IPS-NIHi7 (cell line): ENCODE data around the gene MIER3.
A peak's percentile ranks its signal among the peaks of the same experiment; 100 is the strongest.
"Not testable (repeated sequence)": the region's sequence is repeated elsewhere in the genome, so short reads cannot be mapped to it uniquely, and the experiment has no call there.

ENCODE experiments used
- DNase-seq: peaks from one replicate; pipeline ENCODE4 v3.0.0; 2012; ENCODE audit warnings: mixed read lengths; ENCODE audit errors: extremely low spot score

MIER3 gene, protein sequence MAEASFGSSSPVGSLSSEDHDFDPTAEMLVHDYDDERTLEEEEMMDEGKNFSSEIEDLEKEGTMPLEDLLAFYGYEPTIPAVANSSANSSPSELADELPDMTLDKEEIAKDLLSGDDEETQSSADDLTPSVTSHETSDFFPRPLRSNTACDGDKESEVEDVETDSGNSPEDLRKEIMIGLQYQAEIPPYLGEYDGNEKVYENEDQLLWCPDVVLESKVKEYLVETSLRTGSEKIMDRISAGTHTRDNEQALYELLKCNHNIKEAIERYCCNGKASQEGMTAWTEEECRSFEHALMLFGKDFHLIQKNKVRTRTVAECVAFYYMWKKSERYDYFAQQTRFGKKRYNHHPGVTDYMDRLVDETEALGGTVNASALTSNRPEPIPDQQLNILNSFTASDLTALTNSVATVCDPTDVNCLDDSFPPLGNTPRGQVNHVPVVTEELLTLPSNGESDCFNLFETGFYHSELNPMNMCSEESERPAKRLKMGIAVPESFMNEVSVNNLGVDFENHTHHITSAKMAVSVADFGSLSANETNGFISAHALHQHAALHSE

DNA sequence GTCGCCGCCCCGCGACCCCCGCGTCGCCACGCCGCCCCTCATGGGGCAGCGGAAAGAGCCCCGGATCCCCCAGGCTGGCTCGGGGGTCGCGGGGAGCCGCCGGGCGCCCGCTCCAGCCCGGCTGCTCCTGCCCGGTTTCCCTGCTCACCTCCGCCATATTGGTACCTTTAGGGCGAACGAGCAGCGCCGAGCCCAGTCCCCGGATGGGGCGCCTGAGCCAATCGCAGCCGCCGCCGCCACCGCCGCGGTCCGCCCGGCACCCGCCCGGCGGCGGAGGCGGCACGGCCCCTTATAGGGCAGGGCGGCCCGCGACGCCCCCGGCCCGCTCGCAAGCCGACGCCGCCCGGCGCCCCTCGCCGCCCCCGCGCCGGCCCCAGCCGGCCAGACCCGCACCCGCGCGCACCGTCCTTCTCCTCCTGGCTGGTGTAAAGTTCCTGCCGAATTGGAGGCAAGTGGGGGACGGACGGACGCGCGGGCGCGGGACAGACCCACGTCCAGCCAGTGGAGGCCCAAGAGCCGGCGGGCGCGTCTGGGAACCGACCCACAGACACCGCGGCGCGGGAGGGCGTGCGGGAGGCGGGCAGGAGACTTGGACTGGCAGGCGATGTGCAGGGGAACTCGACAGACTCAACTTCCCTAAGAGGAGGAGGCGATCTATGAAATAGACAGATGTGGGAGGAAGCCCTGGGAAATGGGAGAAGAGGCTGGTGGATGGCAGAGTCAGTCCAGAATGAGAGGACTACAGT lies at the start of gene MIER3:
Gene MIER3, minus strand, starts transcription at position 178 of the 746 bp plus-strand sequence. Its CDS starts 21 bp downstream, at position 157.
- DNase-seq: peak; percentile 98

DNA sequence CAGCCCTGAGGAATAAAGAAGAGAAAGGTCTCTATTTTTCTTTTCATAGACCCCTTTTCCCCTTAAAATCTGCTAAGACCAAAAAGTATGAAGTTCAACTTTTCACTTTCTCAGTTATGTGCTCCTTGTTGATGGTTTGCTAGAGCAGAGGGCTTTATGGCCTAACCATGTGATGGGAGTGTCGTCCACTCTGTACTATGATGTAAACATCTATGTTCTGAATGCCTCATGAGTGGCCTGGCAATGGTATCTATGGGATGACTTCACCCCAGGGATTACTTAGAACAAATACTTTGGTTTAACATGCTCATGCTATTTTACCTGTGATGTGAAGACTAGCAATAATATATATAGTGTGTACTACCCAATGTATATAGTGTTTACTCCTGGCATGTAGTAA lies 43.7 kb upstream of the MIER3 start:
- no peak for DNase-seq

DNA sequence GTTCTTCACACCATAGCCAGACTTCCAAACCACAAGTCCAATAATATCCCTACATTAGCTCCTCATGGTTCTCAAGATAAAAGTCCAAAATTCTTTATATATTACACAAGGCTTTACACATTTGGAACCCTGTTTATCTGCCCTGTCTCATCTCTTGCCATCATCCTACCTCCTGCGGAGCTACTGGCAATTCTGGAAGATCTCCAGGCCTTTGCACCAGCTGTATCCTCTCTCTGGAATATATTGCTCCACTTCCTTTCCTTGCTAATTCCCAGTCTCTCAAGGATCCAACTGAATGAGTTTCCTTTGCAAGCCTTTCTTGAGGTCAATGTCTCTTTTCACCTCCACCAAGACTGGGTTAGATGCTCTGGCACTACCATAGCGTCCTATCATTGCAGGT lies 41.3 kb upstream of the MIER3 start:
- DNase-seq: no peak

DNA sequence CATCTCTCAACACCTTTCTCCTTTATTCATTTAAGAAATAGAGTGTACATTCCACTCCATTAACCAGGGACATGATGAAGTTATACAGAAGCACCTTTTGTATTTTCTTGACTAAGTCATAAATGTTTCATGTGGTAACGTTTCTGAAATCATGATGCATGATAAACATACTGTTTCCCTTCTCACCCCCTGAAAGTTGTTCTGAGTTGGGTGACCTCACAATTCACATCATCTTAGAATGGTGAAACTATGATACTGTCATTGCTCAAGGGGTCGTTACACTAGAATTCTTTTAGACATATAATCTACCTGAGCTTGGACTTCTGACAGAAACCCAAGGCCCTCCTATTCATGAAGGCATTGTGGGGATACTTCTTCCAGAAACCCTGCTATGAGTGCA lies 37.8 kb upstream of the MIER3 start:
- DNase-seq: no peak

DNA sequence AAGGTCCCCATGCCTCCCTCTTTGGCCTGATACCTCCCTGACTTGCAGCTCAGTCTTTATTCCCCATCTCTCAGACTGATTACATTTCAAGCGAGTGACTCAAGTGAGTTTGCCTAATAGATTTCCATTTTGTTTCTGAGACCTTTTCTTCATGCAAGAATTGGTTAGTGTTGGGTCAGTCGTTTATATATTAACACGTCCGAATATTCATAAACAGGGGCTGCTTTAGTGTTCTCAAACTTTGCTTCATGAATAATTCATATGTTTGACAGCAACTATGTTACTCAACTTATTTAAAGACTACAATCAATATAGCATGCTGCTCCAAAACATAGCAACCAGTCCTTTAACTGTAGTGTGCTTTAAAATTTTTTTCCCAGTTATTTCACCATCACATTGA lies 36.6 kb upstream of the MIER3 start:
- no peak for DNase-seq

DNA sequence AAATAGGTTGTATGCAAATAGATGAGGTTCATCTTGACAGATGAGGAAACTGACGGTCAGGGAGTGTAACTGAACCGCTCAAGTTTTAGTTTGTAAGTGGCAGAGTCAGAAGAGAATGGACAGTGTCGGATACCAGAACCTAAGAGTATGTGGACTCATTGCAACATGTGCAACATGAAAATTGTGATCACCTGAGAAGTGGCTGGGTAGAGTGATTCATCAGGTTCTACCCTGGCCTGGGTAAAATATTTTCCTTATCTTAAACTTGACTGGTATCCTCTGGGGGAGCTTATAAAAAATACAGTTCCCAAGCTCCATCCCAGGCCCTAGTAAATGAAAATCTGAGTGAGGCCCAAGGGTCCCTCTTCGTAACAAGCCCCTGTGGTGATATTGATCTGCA lies 35.2 kb upstream of the MIER3 start:
- no peak for DNase-seq

DNA sequence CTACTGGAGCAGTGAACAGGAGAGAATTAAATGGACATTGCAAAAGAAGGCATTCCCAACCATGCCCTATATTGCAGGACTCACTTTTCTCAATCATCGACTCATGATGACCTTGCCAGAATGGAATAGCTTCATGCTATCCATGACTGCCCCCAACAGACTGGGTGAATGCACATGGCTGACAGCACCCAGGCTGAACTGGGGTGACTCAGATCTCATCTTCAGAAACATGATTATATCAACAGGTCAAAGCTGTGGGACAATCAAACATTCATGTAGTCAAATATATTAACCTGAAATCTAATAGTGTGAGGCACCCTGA lies 34.7 kb upstream of the MIER3 start:
- no peak for DNase-seq

DNA sequence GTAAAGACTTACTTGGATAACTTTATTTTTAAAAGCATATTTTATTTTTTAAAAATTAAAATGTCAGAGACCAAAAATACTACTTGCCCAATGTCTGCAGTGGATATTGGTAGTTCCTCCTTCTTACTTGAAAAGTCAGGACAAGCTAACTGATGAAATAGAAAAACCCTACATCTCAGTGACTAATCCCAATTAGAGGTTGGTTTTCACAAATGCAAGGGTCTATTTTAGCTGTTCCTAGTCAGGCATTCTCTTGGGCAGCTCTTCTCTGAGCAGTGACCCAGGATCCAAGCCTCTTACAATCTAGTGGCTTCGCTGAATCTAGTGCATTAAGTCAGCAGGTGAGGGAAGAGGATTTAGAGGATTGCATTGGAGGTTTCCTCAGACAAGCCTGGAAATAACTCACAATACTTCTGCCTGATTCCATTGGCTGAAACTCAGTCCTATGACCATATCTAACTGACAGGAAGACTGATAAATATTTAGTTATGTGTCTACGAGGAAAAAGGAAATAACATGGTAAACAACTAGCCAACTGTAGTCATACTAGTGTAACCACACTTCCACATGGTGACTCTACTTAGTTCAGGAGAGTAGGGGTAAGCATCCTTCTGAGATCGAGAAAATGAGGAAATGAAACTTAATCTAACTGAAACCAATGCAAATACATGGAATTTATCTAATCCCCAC lies 34.2 kb upstream of the MIER3 start:
- no peak for DNase-seq

DNA sequence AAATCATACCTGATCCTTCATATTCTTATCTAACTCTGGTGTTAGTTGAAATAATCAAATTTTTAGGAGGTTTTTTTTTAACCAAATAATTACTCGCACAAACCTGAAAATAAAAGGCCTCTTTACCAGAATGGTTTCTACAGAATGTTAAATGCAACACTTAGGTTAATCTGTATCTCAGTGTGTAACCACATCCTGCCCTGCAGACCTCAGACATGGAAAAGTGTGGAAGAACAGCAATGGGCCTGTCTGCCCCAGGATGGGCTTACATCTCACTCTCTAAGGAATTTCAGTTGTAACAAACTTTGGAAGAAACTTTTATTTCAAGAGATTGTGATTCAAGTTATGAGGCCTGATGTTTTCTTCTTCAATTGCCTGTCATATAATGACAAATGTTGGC lies 32.5 kb upstream of the MIER3 start:
- DNase-seq: no peak

DNA sequence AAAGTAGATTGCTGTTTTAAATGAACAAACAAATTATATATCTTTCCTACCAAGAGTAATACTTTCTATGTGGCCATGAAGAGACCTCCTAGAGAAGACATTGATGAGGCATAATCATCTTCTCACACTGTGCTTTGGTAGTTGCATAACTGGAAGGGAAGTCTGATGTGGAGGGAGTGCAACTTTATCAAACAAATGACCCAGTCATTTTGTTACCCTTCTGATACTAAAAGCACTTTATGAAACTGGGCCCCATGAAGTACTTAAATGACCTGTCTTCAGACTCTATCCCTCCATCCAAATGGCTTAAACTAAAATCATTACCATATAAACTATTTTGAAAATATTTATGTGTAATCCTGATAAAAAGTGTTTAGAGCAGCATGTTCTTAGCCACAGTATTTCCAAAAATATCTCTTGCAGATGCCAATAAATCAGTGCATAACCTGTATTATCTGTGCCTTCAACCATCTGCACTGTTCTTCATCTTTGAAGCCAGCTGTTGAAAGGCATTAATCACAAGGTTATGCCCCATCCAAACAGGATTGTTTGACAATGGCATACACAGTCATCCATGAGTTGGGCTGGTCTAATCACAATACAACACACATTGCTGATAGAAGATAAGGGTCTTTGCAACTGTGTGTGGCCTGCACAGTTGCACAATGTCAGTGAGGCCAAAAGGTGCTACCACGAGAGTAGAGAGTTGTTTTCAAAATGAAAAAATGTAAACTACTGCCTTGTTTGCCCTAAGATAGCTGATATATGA lies 31.9 kb upstream of the MIER3 start:
- no peak for DNase-seq

DNA sequence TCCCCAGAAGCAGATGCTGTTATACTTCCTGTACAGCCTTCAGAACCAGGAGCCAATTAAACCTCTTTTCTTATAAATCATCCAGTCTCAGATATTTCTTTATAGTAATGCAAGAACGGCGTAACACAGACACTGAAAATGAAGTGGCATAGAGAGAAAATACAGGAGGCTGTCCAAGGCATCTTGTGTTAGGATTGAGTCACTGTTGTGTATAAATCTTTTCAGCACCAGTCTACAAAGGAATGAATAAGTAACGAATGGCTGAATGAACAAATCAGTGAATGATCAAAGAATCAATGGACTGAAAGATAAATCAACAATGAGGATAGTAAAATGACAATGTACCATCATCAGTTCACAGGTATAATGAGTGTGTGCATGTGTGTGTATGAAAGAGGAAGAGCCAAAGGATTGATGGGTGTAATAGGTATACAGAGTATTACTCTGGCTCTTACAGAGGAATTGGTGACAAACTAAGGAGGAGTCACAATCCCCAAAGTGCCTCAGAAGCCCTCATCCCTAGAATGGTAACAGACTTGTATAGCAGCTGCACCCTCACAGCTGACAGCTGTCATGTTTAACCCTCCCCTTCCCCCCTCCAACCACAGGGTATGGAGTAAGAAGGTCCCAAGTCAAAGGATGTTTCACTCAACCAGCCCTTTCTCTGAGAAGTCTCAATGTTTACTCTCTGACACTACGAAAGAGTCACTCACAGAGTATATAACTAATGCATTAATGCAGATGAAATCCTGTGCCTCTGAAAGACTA lies 29.8 kb upstream of the MIER3 start:
- DNase-seq: no peak

DNA sequence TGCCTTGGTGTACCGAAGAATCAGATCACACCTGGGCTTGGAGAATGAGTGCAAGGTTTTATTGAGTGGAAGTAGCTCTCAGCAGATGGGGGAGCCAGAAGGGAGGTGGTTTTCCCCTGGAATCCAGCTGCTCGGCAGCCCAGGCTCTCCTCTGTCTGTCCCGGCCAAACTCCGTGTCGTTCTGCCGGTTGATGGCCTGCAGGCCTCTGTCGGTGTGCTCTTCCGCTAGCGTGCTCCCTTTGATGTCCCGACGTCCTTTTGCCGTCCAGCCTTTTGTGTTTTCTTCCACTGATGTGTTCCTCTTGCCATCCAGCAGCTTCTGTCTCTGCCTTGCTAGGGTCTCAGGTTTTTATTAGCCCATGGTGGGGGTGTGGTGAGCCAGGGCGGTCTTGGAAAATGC lies 28.0 kb upstream of the MIER3 start:
- DNase-seq: no peak

DNA sequence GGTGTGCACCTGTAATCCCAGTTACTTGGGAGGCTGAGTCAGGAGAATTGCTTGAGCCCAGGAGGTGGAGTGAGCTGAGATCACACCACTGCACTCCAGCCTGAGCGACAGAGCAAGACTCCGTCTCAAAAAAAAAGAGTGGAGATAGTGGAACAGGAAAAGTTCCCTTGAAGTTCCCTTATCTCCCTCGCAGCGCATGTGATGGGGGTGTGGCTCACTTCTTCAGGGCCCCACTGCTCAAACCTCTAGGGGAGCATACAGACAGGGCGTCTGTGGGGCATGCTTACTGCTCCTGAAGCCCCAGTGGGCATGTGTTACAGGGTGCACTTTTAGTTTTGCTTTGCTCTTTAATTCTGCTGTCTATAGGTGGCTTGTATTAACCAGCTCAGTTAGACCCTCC lies 27.6 kb upstream of the MIER3 start:
- DNase-seq: not testable (repeated sequence)

DNA sequence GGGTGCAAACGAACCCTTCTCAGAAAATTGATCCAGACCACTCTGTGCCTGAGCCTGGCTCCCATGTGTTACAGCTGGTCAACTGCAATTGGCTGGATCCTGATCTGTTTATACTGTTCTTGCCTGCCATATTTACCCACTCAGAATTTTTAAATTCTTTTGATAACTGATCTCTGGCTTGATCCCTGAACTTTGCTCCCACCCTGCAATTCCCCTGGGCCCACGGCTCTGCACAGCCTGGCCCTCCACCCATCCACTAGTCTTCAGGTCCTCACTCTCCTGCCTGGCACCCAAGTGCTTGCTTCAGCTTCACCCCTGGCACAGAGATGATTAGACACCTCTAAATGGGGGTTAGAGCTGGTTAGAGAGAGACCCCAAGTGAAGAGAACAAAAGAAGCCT lies 25.9 kb upstream of the MIER3 start:
- DNase-seq: no peak

DNA sequence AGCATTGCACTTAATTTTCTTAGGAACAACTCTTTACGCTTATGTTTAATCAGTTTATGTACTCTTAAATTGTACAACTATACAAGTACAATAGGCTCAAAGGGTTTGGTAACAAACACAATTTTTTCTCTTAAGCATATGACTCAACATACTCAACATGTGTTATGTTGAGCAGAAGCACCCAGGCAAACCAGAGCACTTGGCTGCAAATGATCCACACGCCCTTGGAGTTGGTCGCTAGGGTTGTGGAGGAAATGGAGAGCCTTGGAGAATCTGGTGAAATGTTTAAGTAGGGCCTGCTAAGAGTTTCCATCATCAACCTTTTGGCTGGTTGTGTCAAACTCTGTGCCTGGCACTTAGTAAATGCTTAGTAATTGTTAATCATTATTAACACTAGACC lies 25.1 kb upstream of the MIER3 start:
- DNase-seq: no peak

DNA sequence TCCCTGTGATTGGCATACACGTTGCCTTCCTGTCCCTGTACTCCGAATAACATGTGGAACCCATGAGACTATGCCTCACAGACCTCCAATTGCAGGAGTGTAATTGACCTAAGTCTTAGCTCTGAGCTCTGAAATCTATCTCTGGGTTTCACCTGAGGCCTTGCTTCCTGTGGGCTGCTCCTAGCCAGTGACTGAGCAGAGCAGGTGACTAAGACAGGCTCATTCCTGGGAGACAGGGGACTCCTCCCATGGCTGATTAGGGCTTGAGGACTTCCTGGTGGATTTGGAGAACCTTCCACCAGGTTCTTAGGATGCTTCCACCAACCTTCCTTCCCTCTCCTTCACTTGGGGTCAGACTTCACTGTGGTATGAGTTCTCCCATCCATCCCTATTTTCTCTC lies 22.3 kb upstream of the MIER3 start:
- no peak for DNase-seq

DNA sequence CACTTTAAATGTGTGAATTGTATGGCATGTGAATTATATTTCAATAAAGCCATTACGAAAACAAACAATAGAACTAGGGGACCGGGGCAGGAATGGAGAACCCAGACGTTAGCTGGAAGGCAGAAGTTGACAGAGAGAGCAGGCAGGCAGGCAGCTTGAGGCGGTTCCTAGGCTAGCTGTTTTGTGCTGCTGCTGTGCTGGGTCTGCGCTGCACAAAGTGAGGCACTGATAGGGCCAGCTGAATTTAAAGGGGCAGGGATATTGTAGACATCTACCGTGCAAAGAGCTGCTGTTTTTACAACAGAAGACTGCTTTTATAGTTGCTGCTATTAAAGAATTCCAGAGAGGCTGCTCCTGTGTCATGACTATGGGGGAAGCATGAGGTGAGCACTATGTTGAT lies 21.6 kb upstream of the MIER3 start:
- DNase-seq: no peak

DNA sequence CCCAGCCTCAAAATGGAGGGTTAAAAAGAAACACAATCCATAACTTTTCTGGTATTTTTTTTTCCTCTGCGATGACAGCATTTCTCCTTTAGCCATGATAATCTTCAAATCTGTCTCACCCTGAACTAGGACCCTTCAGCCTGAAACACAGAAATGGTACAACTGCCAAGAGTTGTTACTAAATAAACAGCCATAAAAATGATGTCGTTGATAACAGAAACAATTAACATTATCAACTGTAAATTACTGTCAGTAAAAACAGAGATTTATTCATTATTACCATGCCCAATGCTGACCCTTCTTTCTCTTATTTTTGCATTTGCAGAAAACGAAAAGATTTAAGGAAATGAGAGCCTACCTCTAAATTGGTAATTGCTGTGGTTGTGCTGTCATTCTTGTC lies 19.4 kb upstream of the MIER3 start:
- no peak for DNase-seq

DNA sequence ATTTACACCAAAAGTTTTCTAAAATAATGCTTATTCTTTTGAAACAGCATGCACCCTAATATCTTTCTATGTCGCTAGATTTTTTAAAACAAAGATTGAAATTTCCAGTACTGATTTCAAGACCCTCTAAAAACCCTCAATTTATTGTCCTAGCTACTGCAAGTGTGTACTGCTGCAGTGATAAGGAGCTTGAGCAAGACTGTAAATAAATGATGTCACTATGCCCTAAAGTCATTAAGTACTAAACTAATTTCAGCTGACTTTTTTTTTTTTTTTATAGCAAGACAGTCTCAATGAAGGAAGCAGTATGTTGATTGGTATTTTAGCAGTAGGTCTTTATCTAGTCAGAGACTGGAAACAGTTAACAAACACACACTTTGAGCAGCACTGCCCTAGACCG lies 12.2 kb upstream of the MIER3 start:
- DNase-seq: no peak

DNA sequence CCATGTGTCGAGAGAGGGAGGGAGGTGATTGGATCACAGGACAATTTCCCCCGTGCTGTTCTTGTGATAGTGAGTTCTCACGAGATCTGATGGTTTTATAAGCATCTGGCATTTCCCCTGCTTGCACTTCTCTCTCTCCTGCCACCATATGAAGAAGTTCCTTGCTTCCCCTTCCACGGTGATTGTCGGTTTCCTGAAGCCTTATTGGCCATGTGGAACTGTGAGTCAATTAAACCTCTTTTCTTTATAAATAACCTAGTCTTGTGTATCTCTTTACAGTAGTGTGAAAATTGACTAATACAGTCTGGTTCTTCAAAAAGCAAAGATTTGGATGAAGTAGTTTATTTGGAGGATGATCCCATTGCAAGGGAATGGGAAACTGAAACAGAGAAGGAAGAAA lies 11.3 kb upstream of the MIER3 start:
- no peak for DNase-seq

DNA sequence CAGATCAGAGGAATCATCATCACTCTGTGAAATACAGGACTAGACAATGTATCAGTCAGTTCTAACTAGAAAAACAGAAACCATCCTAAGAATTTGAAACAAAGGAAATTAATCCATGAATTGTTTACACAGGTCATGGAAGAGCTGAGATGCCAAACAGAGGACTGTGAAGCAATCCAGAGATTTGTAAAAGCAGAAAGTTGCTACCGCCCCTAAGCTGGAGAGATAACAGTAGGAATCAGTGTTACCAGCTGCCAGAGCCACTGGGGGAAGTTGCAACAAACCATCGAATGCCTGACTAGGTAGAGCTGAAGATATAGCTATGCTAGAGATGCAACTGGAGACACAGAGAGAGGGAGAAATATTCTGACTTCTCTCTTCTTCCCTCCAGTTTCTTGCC lies 10.4 kb upstream of the MIER3 start:
- DNase-seq: no peak
